Breast epithelium (tissue), 4 donors: ENCODE measurements around the gene RPH3AL. TPM values are rescaled to one million over a fixed set of nuclear protein-coding genes. Genes with fewer than 3 reads are reported as not detected.

Experiments
- DNase-seq, 2 donors: peaks; one replicate each; pipeline ENCODE4 v3.0.0-alpha.2; 2019; ENCODE audit warnings: low spot score in 2 of 2
- H3K27ac ChIP-seq, 2 donors: fragments of 200-600 bp; sonication (generic) in 1 of 2; one replicate each; pipeline ENCODE4 v1.5.1; 2016 to 2019; ENCODE audit warnings: mild to moderate bottlenecking in 1 of 2
- H3K27me3 ChIP-seq, 2 donors: fragments of 200-600 bp; sonication (generic) in 1 of 2; one replicate each; pipeline versions ENCODE4 v1.5.1 to v1.6.0; 2017 to 2019; ENCODE audit warnings: control low read depth in 1 of 2, mild to moderate bottlenecking in 1 of 2
- H3K36me3 ChIP-seq: fragments of 200-600 bp; one replicate; pipeline ENCODE4 v1.5.1; 2019
- H3K4me1 ChIP-seq, 2 donors: fragments of 200-600 bp; sonication (generic); one replicate each; pipeline ENCODE4 v1.5.1; 2016 to 2019; ENCODE audit warnings: control low read depth in 1 of 2
- H3K4me3 ChIP-seq, 3 donors: fragments of 200-600 bp; sonication (generic); 1 replicate in 2 of 3; 2 replicates in 1 of 3; pipeline ENCODE4 v1.5.1; 2016 to 2019; ENCODE audit warnings: mild to moderate bottlenecking in 3 of 3, moderate library complexity in 2 of 3
- H3K9me3 ChIP-seq, 2 donors: fragments of 200-600 bp; sonication (generic) in 1 of 2; one replicate each; pipeline ENCODE4 v1.5.1; 2016 to 2019; ENCODE audit warnings: control low read depth in 1 of 2
- CTCF ChIP-seq, 3 donors: fragments of 450-650 bp; IDR thresholded peaks; one replicate each; pipeline ENCODE4 v1.5.1; 2016 to 2017; ENCODE audit warnings: antibody characterized with exemption in 3 of 3, mild to moderate bottlenecking in 3 of 3, moderate library complexity in 3 of 3
- POLR2A ChIP-seq: fragments of 450-650 bp; IDR thresholded peaks from one replicate; pipeline ENCODE4 v1.6.1; 2016; ENCODE audit warnings: antibody characterized with exemption, mild to moderate bottlenecking, moderate library complexity
- POLR2AphosphoS5 ChIP-seq, 3 donors: sonication (generic); formaldehyde crosslinking; IDR thresholded peaks; one replicate each; pipeline ENCODE4 v1.6.1; 2017; ENCODE audit warnings: antibody characterized with exemption in 3 of 3
- intact Hi-C: fragments of 100-400 bp; cut with DNase I; formaldehyde crosslinking; loops from one replicate; pipeline ENCODE4 v1.15.1; 2023; ENCODE audit warnings: low total_unique reads
- total RNA-seq, 3 donors: library from RNA; depleted of rRNA; stranded (reverse); fragments of >200 nt; gene quantifications; one replicate each; pipeline ENCODE4 v1.1.0, GENCODE V29; 2016

Gene RPH3AL
- total RNA-seq, 3 donors from 2014 or later = 9.6 to 15.7 (median 15.4) TPM

DNA sequence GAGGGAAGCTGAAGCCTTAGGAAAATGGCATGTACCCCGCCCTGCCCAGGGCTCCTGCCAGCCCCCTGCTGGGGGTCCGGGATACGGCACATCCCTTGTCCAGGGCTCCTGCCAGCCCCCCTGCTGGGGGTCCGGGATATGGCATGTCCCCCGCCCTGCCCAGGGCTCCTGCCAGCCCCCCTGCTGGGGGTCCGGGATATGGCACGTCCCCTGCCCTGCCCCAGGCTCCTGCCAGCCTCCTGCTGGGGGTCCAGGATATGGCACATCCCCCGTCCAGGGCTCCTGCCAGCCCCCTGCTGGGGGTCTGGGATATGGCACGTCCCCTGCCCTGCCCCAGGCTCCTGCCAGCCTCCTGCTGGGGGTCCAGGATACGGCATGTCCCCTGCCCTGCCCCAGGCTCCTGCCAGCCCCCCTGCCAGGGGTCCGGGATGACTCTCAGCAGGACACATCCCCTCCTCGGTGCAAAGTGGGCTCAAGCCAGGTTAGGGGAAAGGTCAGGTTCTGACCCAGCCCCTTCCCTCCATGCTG, 43.2 kb downstream of the RPH3AL start:
- H3K4me1 ChIP-seq = no peaks in the 10 kb centered on the region
- intact Hi-C loops = no loop called here
- H3K4me3 ChIP-seq = no peak overlapping the region
- no peak overlapping the region for H3K27ac ChIP-seq
- TF ChIP-seq POLR2AphosphoS5 (IDR thresholded peaks at IDR 0.05) = no peak
- TF ChIP-seq POLR2A = no peak
- no peak for TF ChIP-seq CTCF (IDR thresholded peaks at IDR 0.05)
- H3K9me3 ChIP-seq = no peaks in the 10 kb centered on the region
- H3K27me3 ChIP-seq = no peaks in the 10 kb centered on the region
- no peak for DNase-seq
- H3K36me3 ChIP-seq = no peaks in the 10 kb centered on the region

GRCh38 chr17:307741-308507, 44.7 kb downstream of the RPH3AL start:
- Histone ChIP-seq H3K9me3 (no peaks in the 10 kb centered on the region), H3K27ac (no peak overlapping the region), H3K4me1 (no peaks in the 10 kb centered on the region), H3K4me3 (no peak overlapping the region), H3K36me3 (no peaks in the 10 kb centered on the region), H3K27me3 (no peaks in the 10 kb centered on the region)
- intact Hi-C loops = no loop called here
- no peak for DNase-seq
- TF ChIP-seq CTCF (IDR thresholded peaks at IDR 0.05) (no peak), POLR2A (no peak), POLR2AphosphoS5 (IDR thresholded peaks at IDR 0.05) (no peak)

DNA sequence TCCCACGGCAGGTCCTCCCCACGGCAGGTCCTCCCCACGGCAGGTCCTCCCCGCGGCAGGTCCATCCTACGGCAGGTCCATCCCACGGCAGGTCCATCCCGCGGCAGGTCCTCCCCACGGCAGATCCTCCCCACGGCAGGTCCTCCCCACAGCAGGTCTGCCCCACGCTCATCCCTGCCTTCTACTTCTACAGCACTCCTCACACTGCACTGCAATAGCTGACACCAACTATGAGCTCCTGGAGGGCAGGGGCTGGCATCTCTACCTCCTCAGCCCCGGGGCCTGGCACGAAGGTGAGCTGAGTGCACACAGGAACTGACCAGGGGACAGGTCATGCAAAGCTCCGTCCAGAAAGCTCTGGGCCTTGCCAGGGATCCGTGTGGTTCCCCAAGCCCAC, 45.3 kb downstream of the RPH3AL start:
- no peak for DNase-seq
- H3K27me3 ChIP-seq = no peaks in the 10 kb centered on the region
- H3K4me3 ChIP-seq = no peak overlapping the region
- H3K9me3 ChIP-seq = no peaks in the 10 kb centered on the region
- TF ChIP-seq POLR2AphosphoS5 (IDR thresholded peaks at IDR 0.05) (no peak), CTCF (IDR thresholded peaks at IDR 0.05) (no peak), POLR2A (no peak)
- no peaks in the 10 kb centered on the region for H3K4me1 ChIP-seq
- intact Hi-C loops = no loop called here
- H3K36me3 ChIP-seq = no peaks in the 10 kb centered on the region
- H3K27ac ChIP-seq = no peak overlapping the region

GRCh38 chr17:306536-307294, 45.9 kb downstream of the RPH3AL start:
- TF ChIP-seq POLR2A = no peak
- no peak for TF ChIP-seq CTCF (IDR thresholded peaks at IDR 0.05)
- no peak for TF ChIP-seq POLR2AphosphoS5 (IDR thresholded peaks at IDR 0.05)
- no peak overlapping the region for H3K27ac ChIP-seq
- DNase-seq = no peak

GRCh38 chr17:306116-306515, 46.5 kb downstream of the RPH3AL start:
- no peak for TF ChIP-seq POLR2AphosphoS5 (IDR thresholded peaks at IDR 0.05)
- TF ChIP-seq POLR2A = no peak
- no peak for TF ChIP-seq CTCF (IDR thresholded peaks at IDR 0.05)
- no peak for DNase-seq
- H3K27ac ChIP-seq = no peak overlapping the region
- no peaks in the 10 kb centered on the region for H3K9me3 ChIP-seq
- intact Hi-C loops = no loop called here
- H3K4me3 ChIP-seq = no peak overlapping the region
- H3K36me3 ChIP-seq = no peaks in the 10 kb centered on the region
- H3K27me3 ChIP-seq = no peaks in the 10 kb centered on the region
- H3K4me1 ChIP-seq = no peaks in the 10 kb centered on the region

More at GRCh38 chr17:306536-307294, 45.9 kb downstream of the RPH3AL start:
- H3K9me3 ChIP-seq = no peaks in the 10 kb centered on the region
- H3K27me3 ChIP-seq = no peaks in the 10 kb centered on the region
- no peak overlapping the region for H3K4me3 ChIP-seq
- intact Hi-C loops = no loop called here
- no peaks in the 10 kb centered on the region for H3K36me3 ChIP-seq
- no peaks in the 10 kb centered on the region for H3K4me1 ChIP-seq
